ENCODE results near the gene RND2.

- TF ChIP-seq CTCF (conservative IDR thresholded peaks at IDR 0.05 in 1 of 2, IDR thresholded peaks at IDR 0.05 in 1 of 2; ENCODE audit: extremely low read depth in 1 of 2, insufficient read depth in 1 of 2, low read depth in 1 of 2, low read length in 2 of 2) (no peak), EZH2 (IDR thresholded peaks at IDR 0.05; ENCODE audit: borderline replicate concordance, low read length) (no peak)
Measured at GRCh38 chr17:43020789-43021740, 4.0 kb upstream of the RND2 start.

All from mammary epithelial cell (primary cell).